Body of pancreas (tissue), 4 donors: ENCODE measurements around the gene RAB18. TPM values are rescaled to one million over a fixed set of nuclear protein-coding genes. Genes with fewer than 3 reads are reported as not detected.

Source experiments
- ATAC-seq: fragments of 150-250 bp; one replicate; pipeline ENCODE4 v1.9.1; 2016
- DNase-seq, 4 donors: peaks; one replicate each; pipeline ENCODE4 v3.0.0-alpha.2; 2019
- H3K27ac ChIP-seq, 4 donors: fragments of 200-600 bp; sonication (generic); 1 replicate in 3 of 4; 2 replicates in 1 of 4; pipeline versions ENCODE4 v1.5.1 to v1.6.1; 2016 to 2019; ENCODE audit warnings: mild to moderate bottlenecking in 1 of 4, mixed read lengths in 1 of 4, moderate library complexity in 1 of 4
- H3K27me3 ChIP-seq, 2 donors: fragments of 200-600 bp; sonication (generic); one replicate each; pipeline ENCODE4 v1.6.0; 2016; ENCODE audit warnings: mild to moderate bottlenecking in 1 of 2
- H3K36me3 ChIP-seq, 2 donors: fragments of 200-600 bp; sonication (generic); replicated peaks in 1 of 2; 2 replicates each; pipeline ENCODE4 v1.5.1; 2016; ENCODE audit warnings: low read depth in 2 of 2; ENCODE audit not compliant: insufficient read depth in 1 of 2
- H3K4me1 ChIP-seq: fragments of 200-600 bp; sonication (generic); one replicate; pipeline ENCODE4 v1.6.0; 2016
- H3K4me3 ChIP-seq, 2 donors: fragments of 200-600 bp; sonication (generic); 1 replicate in 1 of 2; 2 replicates in 1 of 2; pipeline ENCODE4 v1.5.1; 2016 to 2019
- H3K9me3 ChIP-seq, 3 donors: fragments of 200-600 bp; sonication (generic); 1 replicate in 2 of 3; 2 replicates in 1 of 3; pipeline ENCODE4 v1.5.1; 2016
- CTCF ChIP-seq, 7 experiments: fragments of 450-650 bp in 4 of 7; fragments of 200-600 bp in 3 of 7; sonication (generic) in 3 of 7; IDR thresholded peaks; one replicate each; pipeline ENCODE4 v1.5.1; 2016 to 2019; ENCODE audit warnings: antibody characterized with exemption in 7 of 7
- POLR2A ChIP-seq, 3 donors: fragments of 450-650 bp; IDR thresholded peaks; one replicate each; pipeline ENCODE4 v1.6.1; 2016; ENCODE audit warnings: antibody characterized with exemption in 3 of 3, mild to moderate bottlenecking in 2 of 3
- WGBS, 2 donors: methylation state at CpG; one replicate each; pipeline ENCODE4 v1.1.5; 2017; 5-methylcytosine and 5-hydroxymethylcytosine counted together
- intact Hi-C: fragments of 100-400 bp; cut with DNase I; formaldehyde crosslinking; loops from one replicate; pipeline ENCODE4 v1.15.1; 2023
- total RNA-seq, 2 donors: library from RNA; depleted of rRNA; stranded (reverse); fragments of >200 nt; gene quantifications; one replicate each; pipeline ENCODE4 v1.1.0, GENCODE V29; 2016

RAB18 gene
- total RNA-seq, 2 donors from 2014 or later: 18.2 to 19.8 TPM

GRCh38 chr10:27537166-27537565 is 33.1 kb downstream of the RAB18 start:
- 65 to 75% methylated on average over 3 of the region's 3 CpGs for WGBS, 2 donors
- Histone ChIP-seq H3K36me3 (peaks cover 0 to 8% of the 10 kb centered on the region in 2 donors), H3K27ac (no peak overlapping the region), H3K4me1 (no peaks in the 10 kb centered on the region), H3K27me3 (no peaks in the 10 kb centered on the region), H3K9me3 (no peaks in the 10 kb centered on the region), H3K4me3 (no peak overlapping the region)
- intact Hi-C loops: no loop called here
- ATAC-seq (no peak), DNase-seq (no peak)
- TF ChIP-seq CTCF (IDR thresholded peaks at IDR 0.05): no peak
- no peak for TF ChIP-seq POLR2A (IDR thresholded peaks at IDR 0.05)

- Histone ChIP-seq H3K27ac (no peak overlapping the region), H3K27me3 (no peaks in the 10 kb centered on the region), H3K4me1 (no peaks in the 10 kb centered on the region), H3K4me3 (no peak overlapping the region), H3K36me3 (peaks cover 0 to 8% of the 10 kb centered on the region in 2 donors), H3K9me3 (no peaks in the 10 kb centered on the region)
- ATAC-seq (no peak), DNase-seq (no peak)
- intact Hi-C loops: no loop called here
- TF ChIP-seq CTCF (IDR thresholded peaks at IDR 0.05) (no peak), POLR2A (IDR thresholded peaks at IDR 0.05) (no peak)
Observed at GRCh38 chr10:27537787-27538186, 33.7 kb downstream of the RAB18 start.

- WGBS, 2 donors: 97 to 100% methylated on average over 1 of the region's 1 CpG
- Histone ChIP-seq H3K4me3 (no peak overlapping the region), H3K27me3 (no peaks in the 10 kb centered on the region), H3K9me3 (no peaks in the 10 kb centered on the region), H3K36me3 (peaks cover 0 to 2% of the 10 kb centered on the region in 2 donors), H3K27ac (no peak overlapping the region), H3K4me1 (no peaks in the 10 kb centered on the region)
- DNase-seq (no peak), ATAC-seq (no peak)
- no peak for TF ChIP-seq CTCF (IDR thresholded peaks at IDR 0.05)
- no peak for TF ChIP-seq POLR2A (IDR thresholded peaks at IDR 0.05)
- intact Hi-C loops: no loop called here
Observed at GRCh38 chr10:27540672-27541071, 36.6 kb downstream of the RAB18 start.

GRCh38 chr10:27541796-27542729 is 38.0 kb downstream of the RAB18 start:
- intact Hi-C loops: no loop called here
- no peak overlapping the region for H3K27ac ChIP-seq
- H3K9me3 ChIP-seq: no peaks in the 10 kb centered on the region
- no peak overlapping the region for H3K4me3 ChIP-seq
- H3K4me1 ChIP-seq: no peaks in the 10 kb centered on the region
- 78% methylated on average over 8 of the region's 8 CpGs for WGBS, 2 donors
- no peak for DNase-seq
- no peak for ATAC-seq
- no peaks in the 10 kb centered on the region for H3K27me3 ChIP-seq
- TF ChIP-seq CTCF (IDR thresholded peaks at IDR 0.05) (no peak), POLR2A (IDR thresholded peaks at IDR 0.05) (no peak)
- peaks cover 0 to 2% of the 10 kb centered on the region in 2 donors for H3K36me3 ChIP-seq

- DNase-seq (no peak), ATAC-seq (no peak)
- Histone ChIP-seq H3K27ac (no peak overlapping the region), H3K9me3 (no peaks in the 10 kb centered on the region), H3K36me3 (peaks cover 0 to 2% of the 10 kb centered on the region in 2 donors), H3K27me3 (no peaks in the 10 kb centered on the region), H3K4me1 (no peaks in the 10 kb centered on the region), H3K4me3 (no peak overlapping the region)
- intact Hi-C loops: no loop called here
- no peak for TF ChIP-seq CTCF (IDR thresholded peaks at IDR 0.05)
- TF ChIP-seq POLR2A (IDR thresholded peaks at IDR 0.05): no peak
- WGBS, 2 donors: 94 to 97% methylated on average over 2 of the region's 2 CpGs
Observed at GRCh38 chr10:27542812-27543211, 38.7 kb downstream of the RAB18 start.
